ENCODE data around the gene YES1.

Gene YES1

GRCh38 chr18:711657-712400 is 100.2 kb downstream of the YES1 start:
- FAIRE-seq (no peak), DNase-seq (ENCODE audit: insufficient read length, low spot score) (peak; percentile 43)
- no peak for TF ChIP-seq CTCF (IDR thresholded peaks at IDR 0.05; ENCODE audit: insufficient read depth, missing control alignments)

- DNase-seq (ENCODE audit: insufficient read length, low spot score) (no peak), FAIRE-seq (no peak)
Measured at GRCh38 chr18:711310-711656, 100.8 kb downstream of the YES1 start.

GRCh38 chr18:710418-711300 is 101.4 kb downstream of the YES1 start:
- FAIRE-seq (no peak), DNase-seq (ENCODE audit: insufficient read length, low spot score) (no peak)

More at GRCh38 chr18:711310-711656, 100.8 kb downstream of the YES1 start:
- no peak for TF ChIP-seq CTCF (IDR thresholded peaks at IDR 0.05; ENCODE audit: insufficient read depth, missing control alignments)

GRCh38 chr18:709771-710170 is 102.3 kb downstream of the YES1 start:
- FAIRE-seq = no peak
- no peak for DNase-seq (ENCODE audit: insufficient read length, low spot score)
- TF ChIP-seq CTCF (IDR thresholded peaks at IDR 0.05; ENCODE audit: insufficient read depth, missing control alignments) = no peak

More at GRCh38 chr18:710418-711300, 101.4 kb downstream of the YES1 start:
- no peak for TF ChIP-seq CTCF (IDR thresholded peaks at IDR 0.05; ENCODE audit: insufficient read depth, missing control alignments)

- TF ChIP-seq CTCF (IDR thresholded peaks at IDR 0.05; ENCODE audit: insufficient read depth, missing control alignments) = no peak
- DNase-seq (ENCODE audit: insufficient read length, low spot score) (no peak), FAIRE-seq (no peak)
Measured at GRCh38 chr18:708096-708495, 103.9 kb downstream of the YES1 start.

- DNase-seq (ENCODE audit: insufficient read length, low spot score) (no peak), FAIRE-seq (no peak)
- no peak for TF ChIP-seq CTCF (IDR thresholded peaks at IDR 0.05; ENCODE audit: insufficient read depth, missing control alignments)
Measured at GRCh38 chr18:706405-706804, 105.6 kb downstream of the YES1 start.

Measured in D721Med (cell line).